ENCODE measurements around the gene WNT1.

DNA sequence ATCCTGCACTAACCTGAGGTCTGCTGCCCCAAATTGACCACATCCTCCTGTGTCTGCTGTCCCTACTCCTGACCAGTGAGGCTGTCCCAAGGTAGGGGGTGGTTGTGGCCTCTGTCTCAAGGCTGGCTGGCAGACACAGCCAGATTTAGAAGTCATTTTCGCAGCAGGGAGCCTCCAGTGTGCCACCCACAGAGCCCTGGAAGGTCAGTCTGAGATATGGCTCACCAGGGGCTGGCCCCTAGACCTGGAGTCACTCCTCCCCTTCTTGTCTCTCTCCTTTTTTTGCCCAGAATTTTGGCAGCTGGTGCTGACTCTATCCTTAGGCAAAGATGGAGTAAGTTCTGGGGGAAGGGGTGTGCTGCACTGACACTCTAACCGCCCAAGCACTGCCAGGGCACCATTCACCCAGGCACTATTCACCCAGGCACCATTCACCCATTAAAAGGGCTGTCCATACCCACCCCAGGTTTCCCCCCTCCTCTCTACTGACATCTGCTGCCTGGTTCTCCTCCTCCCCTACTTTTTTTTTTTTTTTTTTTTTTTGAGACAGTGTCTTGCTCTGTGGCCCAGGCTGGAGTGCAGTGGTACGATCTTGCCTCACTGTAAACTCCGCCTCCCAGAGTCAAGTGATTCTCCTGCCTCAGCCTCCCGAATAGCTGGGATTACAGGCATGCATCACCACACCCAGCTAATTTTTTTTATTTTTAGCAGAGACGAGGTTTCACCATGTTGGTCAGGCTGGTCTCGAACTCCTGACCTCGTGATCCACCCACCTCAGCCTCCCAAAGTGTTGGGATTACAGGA lies 13.3 kb downstream of the WNT1 start:
- TF ChIP-seq CTCF (IDR thresholded peaks at IDR 0.05) = no peak
- no peak for TF ChIP-seq POLR2A (IDR thresholded peaks at IDR 0.05)
